ENCODE data around the gene XKR8. TPM values are rescaled to one million over a fixed set of nuclear protein-coding genes. Genes with fewer than 3 reads are reported as not detected.

XKR8 gene
- 13.8 to 14.5 TPM (median 14.4 TPM) in 3 replicates for total RNA-seq

- peaks cover 24% of the 10 kb centered on the region for H3K4me1 Mint-ChIP-seq
- H3K9me3 Mint-ChIP-seq = no peaks in the 10 kb centered on the region
- peak within 1 kb of the TSS; percentile 73 for H3K4me3 Mint-ChIP-seq
- H3K27me3 Mint-ChIP-seq (ENCODE audit: low read depth) = no peaks in the 10 kb centered on the region
- H3K36me3 Mint-ChIP-seq = peaks cover 6% of the 10 kb centered on the region
- DNase-seq (ENCODE audit: low spot score in 2 of 2, unreplicated experiment in 2 of 2) = peak; percentile 60 to 83
- TF ChIP-seq CTCF (IDR thresholded peaks at IDR 0.05; ENCODE audit: unreplicated experiment) = peak; percentile 28
- peak within 1 kb of the TSS; percentile 90 for H3K27ac Mint-ChIP-seq
Observed at GRCh38 chr1:27959792-27960603, at the start of gene XKR8. Gene XKR8, plus strand, starts transcription at chr1:27959973. Its CDS starts 97 bp downstream, at chr1:27960070.

GRCh38 chr1:27912429-27912828 lies 47.3 kb upstream of the XKR8 start:
- Mint-ChIP-seq H3K9me3 (peaks cover 6% of the 10 kb centered on the region), H3K27ac (no peak overlapping the region), H3K4me1 (peaks cover 6% of the 10 kb centered on the region), H3K36me3 (peaks cover 10% of the 10 kb centered on the region), H3K27me3 (ENCODE audit: low read depth) (peaks cover 7% of the 10 kb centered on the region), H3K4me3 (no peak overlapping the region)
- DNase-seq (ENCODE audit: low spot score in 2 of 2, unreplicated experiment in 2 of 2) = no peak
- TF ChIP-seq CTCF (IDR thresholded peaks at IDR 0.05; ENCODE audit: unreplicated experiment) = no peak

GRCh38 chr1:27915082-27915575 lies 44.6 kb upstream of the XKR8 start:
- H3K36me3 Mint-ChIP-seq = peaks cover 8% of the 10 kb centered on the region
- H3K27ac Mint-ChIP-seq = no peak overlapping the region
- TF ChIP-seq CTCF (IDR thresholded peaks at IDR 0.05; ENCODE audit: unreplicated experiment) = no peak
- peaks cover 6% of the 10 kb centered on the region for H3K9me3 Mint-ChIP-seq
- DNase-seq (ENCODE audit: low spot score in 2 of 2, unreplicated experiment in 2 of 2) = no peak
- H3K27me3 Mint-ChIP-seq (ENCODE audit: low read depth) = peaks cover 22% of the 10 kb centered on the region
- peak overlapping the region; percentile 99 for H3K4me3 Mint-ChIP-seq
- peaks cover 6% of the 10 kb centered on the region for H3K4me1 Mint-ChIP-seq

GRCh38 chr1:27922272-27922671 lies 37.5 kb upstream of the XKR8 start:
- Mint-ChIP-seq H3K27me3 (ENCODE audit: low read depth) (peaks cover 17% of the 10 kb centered on the region), H3K36me3 (no peaks in the 10 kb centered on the region), H3K4me3 (no peak overlapping the region), H3K4me1 (no peaks in the 10 kb centered on the region), H3K9me3 (no peaks in the 10 kb centered on the region), H3K27ac (no peak overlapping the region)
- DNase-seq (ENCODE audit: low spot score in 2 of 2, unreplicated experiment in 2 of 2) = no peak
- no peak for TF ChIP-seq CTCF (IDR thresholded peaks at IDR 0.05; ENCODE audit: unreplicated experiment)

- TF ChIP-seq CTCF (IDR thresholded peaks at IDR 0.05; ENCODE audit: unreplicated experiment) = no peak
- Mint-ChIP-seq H3K9me3 (no peaks in the 10 kb centered on the region), H3K27ac (no peak overlapping the region), H3K4me3 (no peak overlapping the region), H3K27me3 (ENCODE audit: low read depth) (peaks cover 3% of the 10 kb centered on the region), H3K36me3 (no peaks in the 10 kb centered on the region), H3K4me1 (no peaks in the 10 kb centered on the region)
- DNase-seq (ENCODE audit: low spot score in 2 of 2, unreplicated experiment in 2 of 2) = no peak
Observed at GRCh38 chr1:27928216-27928954, 31.4 kb upstream of the XKR8 start.

Data from mesothelial cell of epicardium (in vitro differentiated cells).